ENCODE measurements around the gene AMBP.

AMBP gene

DNA sequence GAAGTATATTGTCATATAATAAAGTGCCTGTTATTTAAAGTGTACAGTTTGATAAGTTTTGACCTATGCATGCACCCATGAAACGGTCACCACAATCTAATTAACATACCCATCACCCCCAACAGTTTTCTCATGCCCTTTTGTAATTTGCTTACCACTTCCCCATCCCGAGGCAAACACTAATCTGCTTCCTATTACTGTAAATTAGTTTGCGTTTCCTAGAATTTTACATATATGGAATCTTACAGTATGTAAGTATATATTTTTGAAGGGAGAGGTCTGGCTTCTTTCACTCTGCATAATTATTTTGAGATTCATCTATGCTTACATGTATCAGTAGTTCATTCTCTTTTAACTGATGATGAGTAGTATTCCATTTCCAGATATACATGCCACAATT lies 56.5 kb downstream of the AMBP start:
- no peak overlapping the region for H3K4me3 ChIP-seq (ENCODE audit: control insufficient read depth, low read depth, low read length)
- DNase-seq (ENCODE audit: low read depth): no peak
- TF ChIP-seq, protein P1, sequence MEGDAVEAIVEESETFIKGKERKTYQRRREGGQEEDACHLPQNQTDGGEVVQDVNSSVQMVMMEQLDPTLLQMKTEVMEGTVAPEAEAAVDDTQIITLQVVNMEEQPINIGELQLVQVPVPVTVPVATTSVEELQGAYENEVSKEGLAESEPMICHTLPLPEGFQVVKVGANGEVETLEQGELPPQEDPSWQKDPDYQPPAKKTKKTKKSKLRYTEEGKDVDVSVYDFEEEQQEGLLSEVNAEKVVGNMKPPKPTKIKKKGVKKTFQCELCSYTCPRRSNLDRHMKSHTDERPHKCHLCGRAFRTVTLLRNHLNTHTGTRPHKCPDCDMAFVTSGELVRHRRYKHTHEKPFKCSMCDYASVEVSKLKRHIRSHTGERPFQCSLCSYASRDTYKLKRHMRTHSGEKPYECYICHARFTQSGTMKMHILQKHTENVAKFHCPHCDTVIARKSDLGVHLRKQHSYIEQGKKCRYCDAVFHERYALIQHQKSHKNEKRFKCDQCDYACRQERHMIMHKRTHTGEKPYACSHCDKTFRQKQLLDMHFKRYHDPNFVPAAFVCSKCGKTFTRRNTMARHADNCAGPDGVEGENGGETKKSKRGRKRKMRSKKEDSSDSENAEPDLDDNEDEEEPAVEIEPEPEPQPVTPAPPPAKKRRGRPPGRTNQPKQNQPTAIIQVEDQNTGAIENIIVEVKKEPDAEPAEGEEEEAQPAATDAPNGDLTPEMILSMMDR (IDR thresholded peaks at IDR 0.05; ENCODE audit: control insufficient read depth, insufficient read depth, low read depth, low read length, missing control alignments): no peak

DNA sequence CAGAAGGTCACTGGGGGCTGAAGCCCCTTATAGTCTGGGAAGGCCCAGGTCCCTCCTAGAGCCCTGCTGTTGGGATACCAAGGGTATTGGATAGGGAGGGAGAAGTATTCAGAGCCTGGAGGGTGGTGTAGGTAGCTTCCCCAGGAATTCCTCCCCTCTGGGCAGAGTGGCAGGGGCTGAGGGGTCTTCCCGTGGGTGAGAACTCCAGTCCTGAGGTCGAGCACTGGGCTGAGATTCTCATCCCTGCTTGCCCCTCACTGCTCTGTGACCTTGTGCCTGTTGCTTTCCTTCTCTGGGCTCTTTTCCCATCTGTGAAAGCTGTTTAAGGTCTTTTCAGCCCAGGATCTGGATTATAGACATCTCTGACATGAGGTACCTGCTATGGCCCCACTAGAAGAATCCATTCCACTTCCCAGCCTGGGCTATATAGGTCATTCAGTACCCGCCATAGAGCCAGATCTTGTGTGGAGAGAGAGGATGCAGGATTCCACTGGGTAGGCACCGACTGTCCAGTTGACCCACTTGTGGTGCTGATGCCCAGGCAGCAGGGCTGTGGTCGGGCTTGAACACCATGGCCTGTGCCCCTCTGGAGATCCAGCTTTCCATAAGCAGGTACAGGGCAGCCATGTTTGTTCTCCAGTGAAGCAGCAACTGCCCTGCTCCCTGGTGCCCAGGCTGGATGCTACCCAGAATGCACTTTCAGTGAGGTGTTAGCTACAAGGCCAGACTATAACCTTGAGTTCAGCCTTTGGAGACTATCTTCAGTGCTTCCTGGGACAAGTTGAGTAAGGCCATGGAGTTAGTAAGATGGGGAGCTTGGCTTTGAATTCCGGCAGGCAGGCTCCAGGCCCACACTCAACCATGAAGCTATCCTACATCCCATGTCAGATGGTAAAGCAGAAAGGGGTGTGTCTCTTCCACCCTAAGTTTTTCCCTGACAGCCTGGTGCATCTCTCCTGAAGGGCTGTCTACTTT lies 60.1 kb downstream of the AMBP start:
- no peak overlapping the region for H3K4me3 ChIP-seq (ENCODE audit: control insufficient read depth, low read depth, low read length)
- TF ChIP-seq, protein P1 (IDR thresholded peaks at IDR 0.05; ENCODE audit: control insufficient read depth, insufficient read depth, low read depth, low read length, missing control alignments): no peak
- DNase-seq (ENCODE audit: low read depth): no peak

DNA sequence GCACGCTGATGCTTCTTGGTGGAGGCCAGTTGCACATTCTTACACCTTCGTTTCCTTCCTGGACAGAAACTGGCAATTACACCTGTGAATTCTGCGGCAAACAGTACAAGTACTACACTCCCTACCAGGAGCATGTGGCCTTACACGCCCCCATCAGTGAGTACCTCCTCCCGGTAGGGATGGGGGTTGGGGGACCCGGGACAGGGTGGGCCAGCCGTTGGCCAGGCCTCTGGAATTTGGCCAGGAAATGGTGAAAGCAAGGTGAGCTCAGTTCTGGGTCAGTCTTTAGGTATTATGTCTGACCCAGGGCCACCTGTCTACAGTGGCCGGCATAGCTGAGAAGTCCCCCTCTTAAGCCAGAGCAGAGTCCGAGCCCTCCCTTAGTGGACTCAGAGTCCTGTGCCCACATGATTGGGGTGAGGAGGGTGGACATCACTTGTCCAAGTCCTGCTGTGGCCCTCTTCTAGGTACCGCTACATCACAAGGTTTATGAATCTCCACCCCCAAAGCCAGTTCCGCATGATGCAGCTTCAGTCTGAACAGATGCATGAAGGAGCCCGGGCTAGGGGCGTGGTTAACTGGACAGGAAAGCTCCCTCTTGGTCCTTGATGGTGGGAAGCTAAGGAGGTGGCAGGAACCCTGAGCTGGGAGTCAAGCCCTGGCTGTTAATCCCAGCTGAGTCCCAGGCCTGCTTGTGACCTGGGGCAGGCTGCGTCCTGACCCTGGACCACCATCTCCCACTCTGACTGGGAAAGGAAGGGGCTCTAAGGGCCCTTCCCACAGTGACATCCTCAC lies 61.3 kb downstream of the AMBP start:
- TF ChIP-seq, protein P1 (IDR thresholded peaks at IDR 0.05; ENCODE audit: control insufficient read depth, insufficient read depth, low read depth, low read length, missing control alignments): no peak
- DNase-seq (ENCODE audit: low read depth): no peak
- no peak overlapping the region for H3K4me3 ChIP-seq (ENCODE audit: control insufficient read depth, low read depth, low read length)

DNA sequence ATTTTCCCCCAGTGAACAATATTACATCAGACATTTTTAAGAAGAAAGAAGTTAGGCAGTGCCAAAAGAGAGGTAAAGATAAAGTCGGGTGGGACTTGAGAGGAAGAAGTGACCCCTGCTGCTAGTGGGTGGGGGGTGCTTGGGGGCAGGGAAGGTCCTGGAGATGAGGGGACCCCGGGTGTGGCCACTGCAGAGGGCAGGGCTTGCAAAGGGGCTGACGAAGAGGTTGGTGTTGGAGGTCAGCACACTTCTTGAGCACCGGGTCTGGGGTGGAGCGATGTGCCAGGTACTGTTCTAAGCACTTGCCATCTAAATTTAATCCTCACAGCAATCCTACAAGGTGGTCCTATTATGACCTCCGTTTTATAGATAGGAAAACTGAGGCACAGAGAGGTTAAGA lies 62.0 kb downstream of the AMBP start:
- TF ChIP-seq, protein P1 (IDR thresholded peaks at IDR 0.05; ENCODE audit: control insufficient read depth, insufficient read depth, low read depth, low read length, missing control alignments): no peak
- H3K4me3 ChIP-seq (ENCODE audit: control insufficient read depth, low read depth, low read length): no peak overlapping the region
- no peak for DNase-seq (ENCODE audit: low read depth)

DNA sequence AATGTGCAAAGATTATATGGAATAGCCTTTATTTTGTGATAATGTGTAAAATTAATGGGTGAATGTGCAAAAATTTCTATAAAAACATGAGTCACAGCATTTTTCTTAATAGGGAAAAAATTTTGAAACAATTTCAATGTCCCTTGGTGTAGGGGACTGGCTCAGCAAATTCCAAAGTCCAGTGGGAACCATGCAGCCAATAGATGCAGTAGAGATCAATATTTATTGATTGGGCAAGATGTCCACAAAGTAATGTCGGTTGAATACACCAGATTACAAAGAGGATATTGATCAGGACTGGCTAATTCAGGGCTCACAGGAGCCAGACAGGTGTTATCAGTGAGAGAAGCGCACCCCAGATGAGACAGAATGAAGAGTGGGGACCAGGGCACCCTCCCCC lies 62.5 kb downstream of the AMBP start:
- H3K4me3 ChIP-seq (ENCODE audit: control insufficient read depth, low read depth, low read length): no peak overlapping the region
- TF ChIP-seq, protein P1 (IDR thresholded peaks at IDR 0.05; ENCODE audit: control insufficient read depth, insufficient read depth, low read depth, low read length, missing control alignments): no peak
- no peak for DNase-seq (ENCODE audit: low read depth)

DNA sequence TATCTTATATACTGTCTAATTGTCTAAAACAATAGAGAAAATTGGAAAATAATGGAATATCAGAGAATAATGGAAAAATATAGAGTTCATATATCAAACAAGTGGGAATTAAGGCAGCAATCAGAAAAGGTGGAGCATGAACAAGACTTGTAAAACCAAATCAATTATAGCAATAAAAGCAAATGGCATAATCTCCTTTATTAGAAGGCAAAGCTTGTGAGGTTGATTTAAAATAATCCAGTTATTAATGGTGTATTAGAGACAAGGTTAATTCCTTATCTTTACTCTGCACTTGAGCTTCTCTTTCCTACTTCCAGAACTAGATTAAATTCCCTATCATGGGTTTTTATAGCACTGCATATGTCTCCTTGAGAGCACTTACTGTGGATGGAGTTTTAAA lies 64.1 kb downstream of the AMBP start:
- TF ChIP-seq, protein P1 (IDR thresholded peaks at IDR 0.05; ENCODE audit: control insufficient read depth, insufficient read depth, low read depth, low read length, missing control alignments): no peak
- no peak overlapping the region for H3K4me3 ChIP-seq (ENCODE audit: control insufficient read depth, low read depth, low read length)
- DNase-seq (ENCODE audit: low read depth): no peak
